NCI-H2107 treated with DMSO at 0.1 percent for 48 hours (cell line): ENCODE results near the gene DHRS7C.
A peak's percentile ranks its signal among the peaks of the same experiment; 100 is the strongest.
"Not testable (repeated sequence)": the region's sequence is repeated elsewhere in the genome, so short reads cannot be mapped to it uniquely, and the experiment has no call there.

Source experiments
- DNase-seq: peaks from one replicate; lab custom pipeline; 2025; ENCODE audit not compliant: unreplicated experiment; lab: John Stamatoyannopoulos, UW

The DHRS7C gene

GRCh38 chr17:9810100-9810949 is 18.9 kb upstream of the DHRS7C start:
- no peak for DNase-seq

GRCh38 chr17:9809409-9809808 is 18.0 kb upstream of the DHRS7C start:
- no peak for DNase-seq

GRCh38 chr17:9806699-9807098 is 15.3 kb upstream of the DHRS7C start:
- DNase-seq, result no peak

- DNase-seq, result no peak
These were observed 14.4 kb upstream of the DHRS7C start for GRCh38 chr17:9805769-9806168.

GRCh38 chr17:9802697-9803096 is 11.3 kb upstream of the DHRS7C start:
- no peak for DNase-seq

- DNase-seq, result no peak
These were observed 10.9 kb upstream of the DHRS7C start for GRCh38 chr17:9802294-9802693.

- DNase-seq, result no peak
These were observed 10.1 kb upstream of the DHRS7C start for GRCh38 chr17:9801505-9801904.

GRCh38 chr17:9798724-9799123 is 7.3 kb upstream of the DHRS7C start:
- DNase-seq, result no peak

GRCh38 chr17:9798008-9798407 is 6.6 kb upstream of the DHRS7C start:
- DNase-seq, result no peak

GRCh38 chr17:9792181-9792840 is 919 bp upstream of the DHRS7C start:
- DNase-seq, result no peak

- DNase-seq, result no peak
These were observed 1.1 kb downstream of the DHRS7C start for GRCh38 chr17:9790316-9790715.

GRCh38 chr17:9788601-9789000 is 2.8 kb downstream of the DHRS7C start:
- no peak for DNase-seq

GRCh38 chr17:9784544-9784943 is 6.8 kb downstream of the DHRS7C start:
- DNase-seq, result no peak

- not testable (repeated sequence) for DNase-seq
These were observed 7.9 kb downstream of the DHRS7C start for GRCh38 chr17:9783465-9783864.

GRCh38 chr17:9783050-9783449 is 8.3 kb downstream of the DHRS7C start:
- no peak for DNase-seq

- no peak for DNase-seq
These were observed 10.8 kb downstream of the DHRS7C start for GRCh38 chr17:9780552-9780951.

GRCh38 chr17:9776911-9777310 is 14.5 kb downstream of the DHRS7C start:
- no peak for DNase-seq

- DNase-seq, result no peak
These were observed 18.7 kb downstream of the DHRS7C start for GRCh38 chr17:9772658-9773057.

- DNase-seq, result no peak
These were observed 19.9 kb downstream of the DHRS7C start for GRCh38 chr17:9771465-9771864.

GRCh38 chr17:9769036-9769695 is 22.2 kb downstream of the DHRS7C start:
- DNase-seq, result no peak

GRCh38 chr17:9768381-9768934 is 22.9 kb downstream of the DHRS7C start:
- peak; percentile 2 for DNase-seq
